K562 (cell line): ENCODE measurements around the gene CENPX. TPM values are rescaled to one million over a fixed set of nuclear protein-coding genes. Genes with fewer than 3 reads are reported as not detected.

Source experiments
- ATAC-seq: fragments of 200-7000 bp; cut with Tn5 transposase; 3 replicates; pipeline ENCODE4 v1.9.1; 2020; ENCODE audit warnings: moderate library complexity
- BruUV-seq: library from RNA; stranded (reverse); fragments of 400-500 nt; replicated peaks from 2 replicates; lab custom pipeline; 2021; lab: Mats Ljungman, UMichigan
- CTCF ChIA-PET: fragments of 300-600 bp; formaldehyde crosslinking; extraction: SDS; loops from one replicate; lab custom pipeline; 2021; ENCODE audit warnings: low intra/inter-chr PET ratio; lab: Yijun Ruan, JAX
- POLR2A ChIA-PET: fragments of 300-600, 350-650 bp; sonication (Branson Sonifier 250); formaldehyde crosslinking; extraction: SDS; loops from one replicate; lab custom pipeline; 2021; ENCODE audit warnings: antibody characterized with exemption, inconsistent platforms; lab: Yijun Ruan, JAX
- DNase-seq, 4 experiments: peaks; one replicate each; pipeline versions ENCODE4 v3.0.0 to v3.0.0-alpha.2; 2011 to 2018; ENCODE audit warnings: low spot score in 3 of 4, mixed read lengths in 3 of 4; ENCODE audit errors: extremely low read depth in 1 of 4
- FAIRE-seq: peaks from 2 replicates; lab custom pipeline; 2011; peaks lifted over from hg19 to GRCh38; lab: Jason Lieb, UNC
- H2AFZ ChIP-seq: 2 replicates; pipeline ENCODE4 v1.6.0; 2011; ENCODE audit warnings: low read depth, low read length, control low read depth, inconsistent platforms
- H3K27ac ChIP-seq: fragments of 200-600 bp; 3 replicates; pipeline ENCODE4 v1.8.0; 2011; ENCODE audit warnings: low read depth, mild to moderate bottlenecking, control low read depth, inconsistent platforms, low read length, moderate library complexity, mixed read lengths; ENCODE audit errors: extremely low read depth
- H3K27me3 ChIP-seq, 2 experiments: fragments of 300-600 bp in 1 of 2; 2 replicates in 1 of 2; 3 replicates in 1 of 2; pipeline versions ENCODE4 v1.6.0 to v1.8.0; 2011; ENCODE audit warnings: inconsistent platforms in 2 of 2, low read length in 2 of 2, mild to moderate bottlenecking in 1 of 2, mixed read lengths in 1 of 2, moderate library complexity in 1 of 2; ENCODE audit not compliant: control insufficient read depth in 2 of 2, insufficient read depth in 2 of 2
- H3K36me3 ChIP-seq: fragments of 300-600 bp; 3 replicates; pipeline ENCODE4 v1.8.0; 2011; ENCODE audit warnings: mild to moderate bottlenecking, low read length, inconsistent platforms; ENCODE audit not compliant: control insufficient read depth, insufficient read depth
- H3K4me1 ChIP-seq, 2 experiments: fragments of 200-600 bp in 1 of 2; replicated peaks in 1 of 2; 2 replicates in 1 of 2; 3 replicates in 1 of 2; pipeline versions ENCODE4 v1.5.1 to v1.8.0; 2011; ENCODE audit warnings: inconsistent platforms in 2 of 2, low read length in 2 of 2, mild to moderate bottlenecking in 1 of 2, mixed read lengths in 1 of 2, moderate library complexity in 1 of 2; ENCODE audit not compliant: control insufficient read depth in 2 of 2, insufficient read depth in 2 of 2
- H3K4me2 ChIP-seq: 2 replicates; pipeline ENCODE4 v1.6.1; 2011; ENCODE audit warnings: low read length, control low read depth, inconsistent platforms, mixed read lengths; ENCODE audit not compliant: insufficient read depth
- H3K4me3 ChIP-seq: fragments of 200-600 bp; sonication (generic), shearing (Covaris generic); 2 replicates; pipeline ENCODE4 v1.5.1; 2016; ENCODE audit warnings: control low read depth, inconsistent platforms
- H3K79me2 ChIP-seq: fragments of 200-600 bp; 3 replicates; pipeline ENCODE4 v1.8.0; 2011; ENCODE audit warnings: low read length, inconsistent platforms; ENCODE audit not compliant: control insufficient read depth, insufficient read depth
- H3K9ac ChIP-seq, 2 experiments: 2 replicates each; pipeline versions ENCODE4 v1.6.0 to v1.6.1; 2011; ENCODE audit warnings: low read depth in 2 of 2, low read length in 2 of 2, control low read depth in 1 of 2, inconsistent platforms in 1 of 2, mild to moderate bottlenecking in 1 of 2, mixed read lengths in 1 of 2; ENCODE audit not compliant: insufficient read depth in 1 of 2
- H3K9me1 ChIP-seq: one replicate; pipeline ENCODE4 v1.6.0; 2011; ENCODE audit warnings: inconsistent platforms, mild to moderate bottlenecking, low read length, moderate library complexity; ENCODE audit not compliant: control insufficient read depth, insufficient read depth
- H3K9me3 ChIP-seq: replicated peaks from 2 replicates; pipeline ENCODE4 v1.5.1; 2011; ENCODE audit warnings: low read depth, low read length, inconsistent platforms; ENCODE audit not compliant: control insufficient read depth, insufficient read depth
- H4K20me1 ChIP-seq: replicated peaks from 2 replicates; pipeline ENCODE4 v1.6.1; 2011; ENCODE audit warnings: low read length, inconsistent platforms, mixed read lengths; ENCODE audit not compliant: control insufficient read depth, insufficient read depth
- RBM15 ChIP-seq: fragments of 200-400 bp; formaldehyde crosslinking; IDR thresholded peaks from 2 replicates; pipeline ENCODE4 v1.6.1; 2018; ENCODE audit warnings: mild to moderate bottlenecking, low read length, moderate library complexity; ENCODE audit not compliant: insufficient read depth
- ZBTB33 ChIP-seq: sonication (generic); formaldehyde crosslinking; IDR thresholded peaks from 2 replicates; pipeline ENCODE4 v1.8.1; 2023; ENCODE audit warnings: mild to moderate bottlenecking, missing genetic modification reagents
- ZNF589 ChIP-seq: fragments of 200-800 bp; sonication (Bioruptor generic); IDR thresholded peaks from 2 replicates; pipeline ENCODE4 v1.6.1; 2016; ENCODE audit warnings: low read depth, missing genetic modification characterization, missing compliant biosample characterization
- WGBS: fragments of 100-300 bp; shearing (Covaris generic); methylation state at CpG from one replicate; pipeline ENCODE4 v1.1.6; 2016; ENCODE audit warnings: low coverage, mixed read lengths; ENCODE audit not compliant: insufficient coverage; ENCODE audit errors: missing lambda C conversion rate; 5-methylcytosine and 5-hydroxymethylcytosine counted together
- in situ Hi-C: fragments of 300-500 bp; cut with MboI; formaldehyde crosslinking; loops from 4 replicates; pipeline ENCODE4 v1.15.0; 2018; ENCODE audit warnings: inconsistent platforms, mixed read lengths
- intact Hi-C: fragments of 100-400 bp; cut with micrococcal nuclease; formaldehyde crosslinking; loops from 2 replicates; pipeline ENCODE4 v1.14.2; 2022
- polyA plus RNA-seq, 8 experiments: library from polyadenylated mRNA; depleted of rRNA in 4 of 8; stranded (reverse) in 5 of 8; unstranded in 3 of 8; fragments of >200 nt; fragmentation: Nextera tagmentation in 2 of 8; fragmentation: Illumina TruSeq in 1 of 8; extraction: Ambion mirVana in 2 of 8; extraction: Trizol in 1 of 8; gene quantifications; 2 replicates each; pipeline versions ENCODE4 v1.2.1 to v1.2.3, GENCODE V29; 2011 to 2014; ENCODE audit warnings: inconsistent platforms in 1 of 8, missing spikeins in 1 of 8
- total RNA-seq, 7 experiments: library from RNA; depleted of rRNA in 6 of 7; stranded (reverse); fragments of >200 nt in 6 of 7; fragmentation: Illumina TruSeq in 2 of 7; extraction: Trizol in 2 of 7; gene quantifications; 2 replicates each; pipeline versions ENCODE4 v1.2.1 to v1.2.3, GENCODE V29; 2011 to 2021; ENCODE audit warnings: low replicate concordance in 1 of 7

Gene CENPX
- total and polyA plus RNA-seq, 9 of the 15 experiments (the other 6 are each of a cell fraction or from before 2014, with no cell fraction given) = 32.7 to 352 (median 127) TPM

GRCh38 chr17:82053556-82054263 is 31.0 kb upstream of the CENPX start:
- ChIA-PET CTCF (no interaction called here), POLR2A (interaction anchor here (0.6 to 1.6 kb wide), 4 partner anchors 9 to 731 kb away, joined by 3 to 11 read pairs (median 4); partner anchors contain the start of gene DCXR)
- DNase-seq (no peak), FAIRE-seq (no peak), ATAC-seq (no peak)
- H3K4me3 ChIP-seq = no peak overlapping the region; the same call in 1 of the 2 replicates
- H3K4me1 ChIP-seq = peaks cover 6 to 92% of the 10 kb centered on the region in 2 experiments; a peak in 3 of 5 replicates
- peaks cover 28% of the 10 kb centered on the region for H3K79me2 ChIP-seq
- H3K9me3 ChIP-seq = no peaks in the 10 kb centered on the region
- H4K20me1 ChIP-seq = 0 out of 2 replicates have a peak, but pooled peaks cover 11% of the 10 kb centered on the region
- H3K4me2 ChIP-seq = no peak overlapping the region
- no peaks in the 10 kb centered on the region for H3K27me3 ChIP-seq
- H2AFZ ChIP-seq = no peak overlapping the region
- H3K9ac ChIP-seq = peak overlapping the region; percentile 80 to 97; a peak in 2 of 4 replicates
- H3K36me3 ChIP-seq = peaks cover 78% of the 10 kb centered on the region; the same call in 2 of the 3 replicates
- H3K9me1 ChIP-seq = no peaks in the 10 kb centered on the region
- 91% methylated on average over 22 of the region's 28 CpGs for WGBS
- intact Hi-C loops (no loop called here), in situ Hi-C loops (no loop called here)
- TF ChIP-seq ZNF589 (CRISPR knock-in tag) = no peak
- TF ChIP-seq ZBTB33 = peak; percentile 66
- TF ChIP-seq RBM15 = no peak
- no TSS peak for BruUV-seq
- H3K27ac ChIP-seq = no peak overlapping the region
